A673 (cell line): ENCODE results near the gene MYL12B. TPM values are rescaled to one million over a fixed set of nuclear protein-coding genes. Genes with fewer than 3 reads are reported as not detected.

ENCODE experiments used
- BruUV-seq: library from RNA; stranded (reverse); fragments of 400-500 nt; replicated peaks from 2 replicates; lab custom pipeline; 2021; lab: Mats Ljungman, UMichigan
- CTCF ChIA-PET: fragments of 300-600 bp; sonication (Branson Sonifier 250); formaldehyde crosslinking; loops from one replicate; lab custom pipeline; 2022; ENCODE audit warnings: antibody characterized with exemption; lab: Charles Lee
- POLR2A ChIA-PET: fragments of 300-600 bp; sonication (Branson Sonifier 250); formaldehyde crosslinking; loops from one replicate; lab custom pipeline; 2022; ENCODE audit warnings: antibody characterized with exemption; ENCODE audit not compliant: low non-redundant PET; lab: Charles Lee
- DNase-seq: peaks from one replicate; pipeline ENCODE4 v3.0.0-alpha.2; 2015; ENCODE audit warnings: low spot score
- H3K27ac ChIP-seq: fragments of 200-600 bp; sonication (generic); 2 replicates; pipeline ENCODE4 v1.5.1; 2016; ENCODE audit warnings: mixed run types, low read depth, mild to moderate bottlenecking, mixed read lengths, antibody characterized with exemption, low read length; ENCODE audit not compliant: poor library complexity, severe bottlenecking
- H3K27me3 ChIP-seq: fragments of 200-600 bp; sonication (generic); replicated peaks from 2 replicates; pipeline ENCODE4 v1.6.1; 2017; ENCODE audit warnings: mixed run types, low read depth, mild to moderate bottlenecking, mixed read lengths, antibody characterized with exemption, low read length; ENCODE audit not compliant: insufficient read depth, poor library complexity
- H3K36me3 ChIP-seq: fragments of 200-600 bp; sonication (generic); 2 replicates; pipeline ENCODE4 v1.6.1; 2016; ENCODE audit warnings: mixed run types, mild to moderate bottlenecking, mixed read lengths, antibody characterized with exemption, low read length; ENCODE audit not compliant: insufficient read depth, poor library complexity, severe bottlenecking
- H3K4me1 ChIP-seq: fragments of 200-600 bp; sonication (generic); 2 replicates; pipeline ENCODE4 v1.6.1; 2017; ENCODE audit warnings: mixed run types, mild to moderate bottlenecking, mixed read lengths, antibody characterized with exemption, low read length; ENCODE audit not compliant: insufficient read depth, poor library complexity, severe bottlenecking
- H3K4me3 ChIP-seq: fragments of 200-600 bp; sonication (generic); 2 replicates; pipeline ENCODE4 v1.5.1; 2016; ENCODE audit warnings: low read depth, mixed run types, mild to moderate bottlenecking, mixed read lengths, low read length; ENCODE audit not compliant: poor library complexity, severe bottlenecking
- H3K9me3 ChIP-seq: fragments of 200-600 bp; sonication (generic); 2 replicates; pipeline ENCODE4 v1.6.1; 2016; ENCODE audit warnings: mixed run types, low read depth, mild to moderate bottlenecking, mixed read lengths, antibody characterized with exemption, low read length; ENCODE audit not compliant: poor library complexity, severe bottlenecking
- CTCF ChIP-seq: fragments of 300-800, 200-600 bp; sonication (generic); conservative IDR thresholded peaks from 2 replicates; pipeline ENCODE4 v1.5.1; 2017; ENCODE audit warnings: low read depth, mild to moderate bottlenecking, antibody characterized with exemption, low read length, moderate library complexity, mixed read lengths
- EZH2 ChIP-seq: fragments of 200-600 bp; sonication (generic); IDR thresholded peaks from 2 replicates; pipeline ENCODE4 v1.6.1; 2017; ENCODE audit warnings: borderline replicate concordance, low read depth, mild to moderate bottlenecking, mixed read lengths, antibody characterized with exemption, low read length; ENCODE audit not compliant: poor library complexity, severe bottlenecking
- intact Hi-C: fragments of 100-400 bp; cut with micrococcal nuclease; formaldehyde crosslinking; loops from one replicate; pipeline ENCODE4 v1.10.0; 2022; ENCODE audit not compliant: unreplicated experiment
- total RNA-seq: library from RNA; stranded (reverse); gene quantifications from 2 replicates; pipeline ENCODE4 v1.2.3, GENCODE V29; 2021

The MYL12B gene
- total RNA-seq, 1 experiment from 2014 or later: 389 TPM

GRCh38 chr18:3297025-3297984 lies 35.4 kb downstream of the MYL12B start:
- Histone ChIP-seq H3K27ac (peak overlapping the region; percentile 71), H3K36me3 (peaks cover 9% of the 10 kb centered on the region), H3K9me3 (peaks cover 23% of the 10 kb centered on the region), H3K4me3 (peak overlapping the region; percentile 60), H3K4me1 (no peaks in the 10 kb centered on the region), H3K27me3 (no peaks in the 10 kb centered on the region)
- POLR2A ChIA-PET: no interaction called here
- CTCF ChIA-PET: no interaction called here
- peak; percentile 93 for DNase-seq
- TF ChIP-seq CTCF (peak; percentile 74), EZH2 (no peak)
- intact Hi-C loops: loop anchor here (5.0 kb wide), 2 partner anchors 85 to 290 kb away; no protein-coding TSS in a partner anchor
- BruUV-seq: TSS peak; percentile 81

GRCh38 chr18:3304832-3305231 lies 42.9 kb downstream of the MYL12B start:
- H3K27ac ChIP-seq: no peak overlapping the region
- POLR2A ChIA-PET: no interaction called here
- intact Hi-C loops: no loop called here

GRCh38 chr18:3305354-3305762 lies 43.4 kb downstream of the MYL12B start:
- Histone ChIP-seq H3K36me3 (no peaks in the 10 kb centered on the region), H3K27ac (no peak overlapping the region), H3K4me3 (no peak overlapping the region), H3K9me3 (no peaks in the 10 kb centered on the region), H3K27me3 (no peaks in the 10 kb centered on the region), H3K4me1 (peaks cover 11% of the 10 kb centered on the region)
- ChIA-PET CTCF (no interaction called here), POLR2A (no interaction called here)
- TF ChIP-seq EZH2: no peak
- BruUV-seq: no TSS peak
- DNase-seq: peak; percentile 51
- intact Hi-C loops: no loop called here

More at GRCh38 chr18:3304832-3305231, 42.9 kb downstream of the MYL12B start:
- no TSS peak for BruUV-seq
- no peak overlapping the region for H3K4me3 ChIP-seq
- H3K9me3 ChIP-seq: no peaks in the 10 kb centered on the region
- TF ChIP-seq CTCF: no peak
- no peak for TF ChIP-seq EZH2
- CTCF ChIA-PET: no interaction called here
- peaks cover 11% of the 10 kb centered on the region for H3K4me1 ChIP-seq
- DNase-seq: no peak
- H3K27me3 ChIP-seq: no peaks in the 10 kb centered on the region
- H3K36me3 ChIP-seq: no peaks in the 10 kb centered on the region

GRCh38 chr18:3305933-3306332 lies 44.0 kb downstream of the MYL12B start:
- H3K9me3 ChIP-seq: no peaks in the 10 kb centered on the region
- H3K4me1 ChIP-seq: peaks cover 11% of the 10 kb centered on the region
- H3K36me3 ChIP-seq: no peaks in the 10 kb centered on the region
- TF ChIP-seq EZH2 (no peak), CTCF (no peak)
- H3K27ac ChIP-seq: no peak overlapping the region
- no peak for DNase-seq
- no peak overlapping the region for H3K4me3 ChIP-seq
- POLR2A ChIA-PET: no interaction called here
- no peaks in the 10 kb centered on the region for H3K27me3 ChIP-seq
- intact Hi-C loops: no loop called here
- CTCF ChIA-PET: no interaction called here
- BruUV-seq: no TSS peak
